Naive thymus-derived CD4-positive, alpha-beta T cell (primary cell): ENCODE data around the gene TMEM9. TPM values are rescaled to one million over a fixed set of nuclear protein-coding genes. Genes with fewer than 3 reads are reported as not detected.

Experiments
- ATAC-seq: fragments of 150-1000 bp; cut with Tn5 transposase; 2 replicates; pipeline ENCODE4 v1.10.0; 2021; ENCODE audit warnings: mild to moderate bottlenecking, moderate library complexity
- CTCF ChIA-PET: fragments of 350-600 bp; sonication (Branson Sonifier 250); formaldehyde crosslinking; loops from one replicate; lab custom pipeline; 2021; ENCODE audit warnings: antibody characterized with exemption; lab: Charles Lee
- POLR2A ChIA-PET: fragments of 350-600 bp; sonication (Branson Sonifier 250); formaldehyde crosslinking; loops from one replicate; lab custom pipeline; 2021; ENCODE audit warnings: antibody characterized with exemption, inconsistent platforms; lab: Charles Lee
- DNase-seq, 9 donors: peaks; one replicate each; pipeline versions ENCODE4 v3.0.0 to v3.0.0-alpha.2; 2020 to 2022; ENCODE audit warnings: mixed read lengths in 1 of 9
- H3K27ac ChIP-seq: one replicate; pipeline ENCODE4 v1.7.0; 2013; ENCODE audit warnings: mild to moderate bottlenecking, low read depth, low read length, moderate library complexity
- H3K27me3 ChIP-seq, 2 donors: one replicate each; pipeline ENCODE4 v1.7.0; 2013; ENCODE audit warnings: low read length in 2 of 2, mild to moderate bottlenecking in 2 of 2, moderate library complexity in 2 of 2; ENCODE audit not compliant: control insufficient read depth in 2 of 2, insufficient read depth in 2 of 2
- H3K36me3 ChIP-seq, 3 experiments: 1 replicate in 2 of 3; 2 replicates in 1 of 3; pipeline ENCODE4 v1.7.0; 2013; ENCODE audit warnings: low read length in 3 of 3, mild to moderate bottlenecking in 3 of 3, moderate library complexity in 1 of 3; ENCODE audit not compliant: insufficient read depth in 3 of 3, control insufficient read depth in 2 of 3
- H3K4me1 ChIP-seq, 2 donors: one replicate each; pipeline ENCODE4 v1.7.0; 2013; ENCODE audit warnings: low read length in 2 of 2, mild to moderate bottlenecking in 2 of 2, moderate library complexity in 1 of 2; ENCODE audit not compliant: control insufficient read depth in 2 of 2, insufficient read depth in 2 of 2
- H3K4me3 ChIP-seq: 2 replicates; pipeline ENCODE4 v1.7.0; 2013; ENCODE audit warnings: mild to moderate bottlenecking, low read length
- H3K9me3 ChIP-seq, 3 experiments: 1 replicate in 2 of 3; 2 replicates in 1 of 3; pipeline ENCODE4 v1.7.0; 2013; ENCODE audit warnings: low read length in 3 of 3; ENCODE audit not compliant: control insufficient read depth in 2 of 3
- H3K27ac Mint-ChIP-seq, 9 donors: one replicate each; pipeline ENCODE4 v1.8.0; 2020 to 2022; ENCODE audit warnings: mixed read lengths in 9 of 9, mild to moderate bottlenecking in 8 of 9, moderate library complexity in 5 of 9, inconsistent platforms in 2 of 9
- H3K27me3 Mint-ChIP-seq, 5 donors: one replicate each; pipeline ENCODE4 v1.8.0; 2021 to 2022; ENCODE audit warnings: mixed read lengths in 5 of 5, mild to moderate bottlenecking in 1 of 5
- H3K36me3 Mint-ChIP-seq, 5 donors: one replicate each; pipeline ENCODE4 v1.8.0; 2020 to 2022; ENCODE audit warnings: mixed read lengths in 5 of 5, mild to moderate bottlenecking in 3 of 5, inconsistent platforms in 1 of 5
- H3K4me1 Mint-ChIP-seq, 7 donors: one replicate each; pipeline ENCODE4 v1.8.0; 2020 to 2022; ENCODE audit warnings: mixed read lengths in 7 of 7, mild to moderate bottlenecking in 3 of 7, inconsistent platforms in 1 of 7
- H3K4me3 Mint-ChIP-seq, 10 donors: one replicate each; pipeline ENCODE4 v1.8.0; 2020 to 2022; ENCODE audit warnings: mild to moderate bottlenecking in 10 of 10, mixed read lengths in 10 of 10, moderate library complexity in 6 of 10, inconsistent platforms in 2 of 10
- H3K9me3 Mint-ChIP-seq, 11 donors: one replicate each; pipeline ENCODE4 v1.8.0; 2020 to 2022; ENCODE audit warnings: mixed read lengths in 11 of 11, mild to moderate bottlenecking in 4 of 11, inconsistent platforms in 1 of 11, moderate library complexity in 1 of 11
- intact Hi-C, 2 donors: fragments of 100-400 bp; cut with micrococcal nuclease; formaldehyde crosslinking; loops; one replicate each; pipeline ENCODE4 v1.15.1; 2023
- polyA plus RNA-seq, 2 donors: library from polyadenylated mRNA; unstranded; fragments of 300-500 nt; fragmentation: Illumina TruSeq; gene quantifications; one replicate each; pipeline ENCODE4 v1.2.3, GENCODE V29; 2021
- total RNA-seq, 6 experiments: library from RNA in 5 of 6; stranded (reverse) in 5 of 6; gene quantifications; 1 replicate in 5 of 6; 2 replicates in 1 of 6; pipeline ENCODE4 v1.2.3 and lab custom pipeline; 2021 to 2026

TMEM9 gene
- total and polyA plus RNA-seq, 7 experiments from 2014 or later: 15.3 to 56.4 (median 22.7) TPM

GRCh38 chr1:201125019-201125418, 29.3 kb downstream of the TMEM9 start:
- ATAC-seq: no peak
- H3K27me3 ChIP-seq: peaks cover 0 to 5% of the 10 kb centered on the region in 2 donors
- Mint-ChIP-seq H3K4me3 (no peak overlapping the region), H3K36me3 (peaks cover 0 to 3% (median 0%) of the 10 kb centered on the region in 5 donors), H3K27ac (peak overlapping the region in 1 of 9 donors; percentile 30), H3K4me1 (peaks cover 0 to 4% (median 3%) of the 10 kb centered on the region in 7 donors), H3K27me3 (peaks cover 8 to 24% (median 11%) of the 10 kb centered on the region in 5 donors), H3K9me3 (peaks cover 0 to 1% (median 0%) of the 10 kb centered on the region in 11 donors)
- H3K4me3 ChIP-seq: no peak overlapping the region
- no peak overlapping the region for H3K27ac ChIP-seq
- intact Hi-C loops: no loop called here
- ChIA-PET POLR2A (no interaction called here), CTCF (no interaction called here)
- peaks cover 0 to 2% of the 10 kb centered on the region in 2 donors for H3K4me1 ChIP-seq
- DNase-seq: no peak
- H3K9me3 ChIP-seq: no peaks in the 10 kb centered on the region
- no peaks in the 10 kb centered on the region for H3K36me3 ChIP-seq

- Mint-ChIP-seq H3K4me1 (peaks cover 0 to 10% (median 7%) of the 10 kb centered on the region in 7 donors), H3K27me3 (peaks cover 8 to 24% (median 11%) of the 10 kb centered on the region in 5 donors), H3K27ac (no peak overlapping the region), H3K36me3 (peaks cover 0 to 3% (median 0%) of the 10 kb centered on the region in 5 donors), H3K4me3 (no peak overlapping the region), H3K9me3 (peaks cover 0 to 1% (median 0%) of the 10 kb centered on the region in 11 donors)
- Histone ChIP-seq H3K4me3 (no peak overlapping the region), H3K36me3 (no peaks in the 10 kb centered on the region), H3K9me3 (no peaks in the 10 kb centered on the region), H3K27ac (no peak overlapping the region), H3K27me3 (peaks cover 0 to 5% of the 10 kb centered on the region in 2 donors), H3K4me1 (peaks cover 0 to 4% of the 10 kb centered on the region in 2 donors)
- CTCF ChIA-PET: no interaction called here
- intact Hi-C loops: no loop called here
- ATAC-seq: no peak
- POLR2A ChIA-PET: no interaction called here
- DNase-seq: no peak
Observed at GRCh38 chr1:201123866-201124265, 30.4 kb downstream of the TMEM9 start.

GRCh38 chr1:201122321-201122957, 31.8 kb downstream of the TMEM9 start:
- Mint-ChIP-seq H3K36me3 (peaks cover 0 to 3% (median 0%) of the 10 kb centered on the region in 5 donors), H3K27me3 (peaks cover 8 to 29% (median 11%) of the 10 kb centered on the region in 5 donors), H3K4me3 (no peak overlapping the region), H3K27ac (no peak overlapping the region), H3K9me3 (peaks cover 0 to 1% (median 0%) of the 10 kb centered on the region in 11 donors), H3K4me1 (peaks cover 0 to 13% (median 7%) of the 10 kb centered on the region in 7 donors)
- DNase-seq: no peak
- Histone ChIP-seq H3K4me1 (peaks cover 0 to 4% of the 10 kb centered on the region in 2 donors), H3K4me3 (no peak overlapping the region), H3K9me3 (no peaks in the 10 kb centered on the region), H3K36me3 (no peaks in the 10 kb centered on the region), H3K27me3 (peaks cover 0 to 5% of the 10 kb centered on the region in 2 donors), H3K27ac (no peak overlapping the region)
- ChIA-PET POLR2A (no interaction called here), CTCF (no interaction called here)
- ATAC-seq: no peak
- intact Hi-C loops: no loop called here

- Histone ChIP-seq H3K27me3 (peaks cover 0 to 4% of the 10 kb centered on the region in 2 donors), H3K4me3 (no peak overlapping the region), H3K27ac (no peak overlapping the region), H3K36me3 (peaks cover 0 to 1% (median 0%) of the 10 kb centered on the region in 3 experiments), H3K4me1 (peaks cover 0 to 11% of the 10 kb centered on the region in 2 donors), H3K9me3 (no peaks in the 10 kb centered on the region)
- ChIA-PET CTCF (interaction anchor here (0.9 to 1.7 kb wide), 3 partner anchors 35 to 147 kb away, joined by 3 to 5 read pairs (median 4); partner anchors contain the start of gene TMEM9), POLR2A (interaction anchor here (1.1 to 1.3 kb wide), 2 partner anchors 10 to 35 kb away, joined by 3 read pairs; no protein-coding TSS in a partner anchor)
- peak; percentile 52 for ATAC-seq
- Mint-ChIP-seq H3K27me3 (peaks cover 0 to 44% (median 0%) of the 10 kb centered on the region in 5 donors), H3K27ac (no peak overlapping the region), H3K36me3 (peaks cover 0 to 4% (median 0%) of the 10 kb centered on the region in 5 donors), H3K4me1 (peaks cover 1 to 23% (median 18%) of the 10 kb centered on the region in 7 donors), H3K4me3 (no peak overlapping the region), H3K9me3 (no peaks in the 10 kb centered on the region)
- peak in 7 of 9 donors; percentile 20 to 43 (median 27) for DNase-seq
- intact Hi-C loops: loop anchor here in 1 of 2 donors (1.0 kb wide), 1 partner anchor 33 kb away; no protein-coding TSS in a partner anchor
Observed at GRCh38 chr1:201119206-201120197, 34.8 kb downstream of the TMEM9 start.

- H3K9me3 Mint-ChIP-seq: no peaks in the 10 kb centered on the region
- Histone ChIP-seq H3K27ac (no peak overlapping the region), H3K36me3 (peaks cover 0 to 4% (median 0%) of the 10 kb centered on the region in 3 experiments), H3K9me3 (no peaks in the 10 kb centered on the region), H3K27me3 (no peaks in the 10 kb centered on the region), H3K4me3 (no peak overlapping the region), H3K4me1 (peaks cover 0 to 11% of the 10 kb centered on the region in 2 donors)
- peaks cover 0 to 4% (median 0%) of the 10 kb centered on the region in 5 donors for H3K36me3 Mint-ChIP-seq
- H3K27ac Mint-ChIP-seq: no peak overlapping the region
- intact Hi-C loops: no loop called here
- ChIA-PET POLR2A (interaction anchor here (2.2 kb wide), 1 partner anchor 38 kb away, joined by 11 read pairs; the partner anchor contains the start of gene TMEM9), CTCF (interaction anchor here (1.2 kb wide), 1 partner anchor 33 kb away, joined by 3 read pairs; no protein-coding TSS in a partner anchor)
- DNase-seq (no peak), ATAC-seq (no peak)
- peaks cover 0 to 50% (median 0%) of the 10 kb centered on the region in 5 donors for H3K27me3 Mint-ChIP-seq
- H3K4me3 Mint-ChIP-seq: peak overlapping the region in 7 of 10 donors; percentile 51 to 94 (median 61)
- H3K4me1 Mint-ChIP-seq: peaks cover 1 to 30% (median 23%) of the 10 kb centered on the region in 7 donors
Observed at GRCh38 chr1:201116091-201116490, 38.2 kb downstream of the TMEM9 start.
